Spleen (tissue), 7 donors: Measurements from ENCODE around the gene NUMB.

Source experiments
- POLR2A ChIP-seq, 3 donors: fragments of 450-650 bp; IDR thresholded peaks; one replicate each; pipeline ENCODE4 v1.5.1; 2017; ENCODE audit warnings: antibody characterized with exemption in 3 of 3, mild to moderate bottlenecking in 1 of 3
- TF ChIP-seq, protein P1 (sequence below), 11 experiments: fragments of 200-600 bp in 7 of 11; fragments of 450-650 bp in 4 of 11; sonication (generic) in 4 of 11; IDR thresholded peaks in 8 of 11; conservative IDR thresholded peaks in 3 of 11; 1 replicate in 7 of 11; 2 replicates in 4 of 11; pipeline versions ENCODE4 v1.4.0 to v1.8.0; 2016 to 2021; ENCODE audit warnings: antibody characterized with exemption in 11 of 11, inconsistent platforms in 4 of 11, mild to moderate bottlenecking in 1 of 11
- donor health status: DM: no; HTN: no; CAD: no; lungs with moderate emphysema.
- donor health status: DM: no; HTN: no; CAD: no.
- donor health status: DM: no; HTN: no; CAD: no.

DNA sequence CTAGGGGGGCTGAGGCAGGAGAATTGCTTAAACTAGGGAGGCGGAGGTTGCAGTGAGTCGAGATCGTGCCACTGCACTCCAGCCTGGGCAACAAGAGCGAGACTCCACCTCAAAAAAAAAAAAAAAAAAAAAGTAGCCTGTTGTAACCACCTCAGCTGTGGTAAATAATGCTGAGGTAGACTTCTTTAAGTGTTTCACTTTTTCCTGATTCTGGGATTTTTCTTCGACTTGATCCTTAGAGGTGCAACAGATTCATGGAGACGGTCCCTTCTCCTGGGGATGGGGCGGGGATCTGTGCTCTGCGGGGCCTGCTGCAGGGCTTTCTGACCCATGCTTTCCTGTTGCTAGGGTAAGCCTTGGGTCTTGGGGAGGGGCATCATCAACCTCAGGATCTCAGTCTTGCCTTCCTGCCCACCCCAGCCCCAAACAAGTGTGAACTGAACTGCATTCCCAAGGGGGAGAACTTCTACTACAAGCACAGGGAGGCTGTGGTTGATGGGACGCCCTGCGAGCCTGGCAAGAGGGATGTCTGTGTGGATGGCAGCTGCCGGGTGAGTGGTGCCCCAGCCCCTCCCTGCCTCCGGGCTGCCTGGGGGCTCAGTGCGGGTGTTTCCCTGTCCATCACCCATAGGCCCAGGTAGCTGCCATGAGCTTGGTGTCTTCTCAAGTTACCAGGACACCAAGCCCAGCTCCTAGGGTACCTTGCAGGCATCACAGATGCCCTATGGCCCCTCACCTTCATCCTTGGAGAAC lies 208.6 kb downstream of the NUMB start:
- no peak for TF ChIP-seq POLR2A (IDR thresholded peaks at IDR 0.05)
- TF ChIP-seq, protein P1, sequence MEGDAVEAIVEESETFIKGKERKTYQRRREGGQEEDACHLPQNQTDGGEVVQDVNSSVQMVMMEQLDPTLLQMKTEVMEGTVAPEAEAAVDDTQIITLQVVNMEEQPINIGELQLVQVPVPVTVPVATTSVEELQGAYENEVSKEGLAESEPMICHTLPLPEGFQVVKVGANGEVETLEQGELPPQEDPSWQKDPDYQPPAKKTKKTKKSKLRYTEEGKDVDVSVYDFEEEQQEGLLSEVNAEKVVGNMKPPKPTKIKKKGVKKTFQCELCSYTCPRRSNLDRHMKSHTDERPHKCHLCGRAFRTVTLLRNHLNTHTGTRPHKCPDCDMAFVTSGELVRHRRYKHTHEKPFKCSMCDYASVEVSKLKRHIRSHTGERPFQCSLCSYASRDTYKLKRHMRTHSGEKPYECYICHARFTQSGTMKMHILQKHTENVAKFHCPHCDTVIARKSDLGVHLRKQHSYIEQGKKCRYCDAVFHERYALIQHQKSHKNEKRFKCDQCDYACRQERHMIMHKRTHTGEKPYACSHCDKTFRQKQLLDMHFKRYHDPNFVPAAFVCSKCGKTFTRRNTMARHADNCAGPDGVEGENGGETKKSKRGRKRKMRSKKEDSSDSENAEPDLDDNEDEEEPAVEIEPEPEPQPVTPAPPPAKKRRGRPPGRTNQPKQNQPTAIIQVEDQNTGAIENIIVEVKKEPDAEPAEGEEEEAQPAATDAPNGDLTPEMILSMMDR (IDR thresholded peaks at IDR 0.05 in 8 of 11, conservative IDR thresholded peaks at IDR 0.05 in 3 of 11), result no peak
